ENCODE measurements around the gene CD69.

- TF ChIP-seq SP1 (IDR thresholded peaks at IDR 0.05) = no peak
- no peak for TF ChIP-seq CTCF (IDR thresholded peaks at IDR 0.05; ENCODE audit: low read depth, low read length, missing input control)
- TF ChIP-seq, protein P1, sequence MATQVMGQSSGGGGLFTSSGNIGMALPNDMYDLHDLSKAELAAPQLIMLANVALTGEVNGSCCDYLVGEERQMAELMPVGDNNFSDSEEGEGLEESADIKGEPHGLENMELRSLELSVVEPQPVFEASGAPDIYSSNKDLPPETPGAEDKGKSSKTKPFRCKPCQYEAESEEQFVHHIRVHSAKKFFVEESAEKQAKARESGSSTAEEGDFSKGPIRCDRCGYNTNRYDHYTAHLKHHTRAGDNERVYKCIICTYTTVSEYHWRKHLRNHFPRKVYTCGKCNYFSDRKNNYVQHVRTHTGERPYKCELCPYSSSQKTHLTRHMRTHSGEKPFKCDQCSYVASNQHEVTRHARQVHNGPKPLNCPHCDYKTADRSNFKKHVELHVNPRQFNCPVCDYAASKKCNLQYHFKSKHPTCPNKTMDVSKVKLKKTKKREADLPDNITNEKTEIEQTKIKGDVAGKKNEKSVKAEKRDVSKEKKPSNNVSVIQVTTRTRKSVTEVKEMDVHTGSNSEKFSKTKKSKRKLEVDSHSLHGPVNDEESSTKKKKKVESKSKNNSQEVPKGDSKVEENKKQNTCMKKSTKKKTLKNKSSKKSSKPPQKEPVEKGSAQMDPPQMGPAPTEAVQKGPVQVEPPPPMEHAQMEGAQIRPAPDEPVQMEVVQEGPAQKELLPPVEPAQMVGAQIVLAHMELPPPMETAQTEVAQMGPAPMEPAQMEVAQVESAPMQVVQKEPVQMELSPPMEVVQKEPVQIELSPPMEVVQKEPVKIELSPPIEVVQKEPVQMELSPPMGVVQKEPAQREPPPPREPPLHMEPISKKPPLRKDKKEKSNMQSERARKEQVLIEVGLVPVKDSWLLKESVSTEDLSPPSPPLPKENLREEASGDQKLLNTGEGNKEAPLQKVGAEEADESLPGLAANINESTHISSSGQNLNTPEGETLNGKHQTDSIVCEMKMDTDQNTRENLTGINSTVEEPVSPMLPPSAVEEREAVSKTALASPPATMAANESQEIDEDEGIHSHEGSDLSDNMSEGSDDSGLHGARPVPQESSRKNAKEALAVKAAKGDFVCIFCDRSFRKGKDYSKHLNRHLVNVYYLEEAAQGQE (IDR thresholded peaks at IDR 0.05) = no peak
- no peak for TF ChIP-seq MAX (IDR thresholded peaks at IDR 0.05)
- TF ChIP-seq TAF1 (conservative IDR thresholded peaks at IDR 0.05) = no peak
Measured at GRCh38 chr12:9730591-9730990, 30.1 kb downstream of the CD69 start.
